Measurements from ENCODE around the gene PIK3R6.

DNA sequence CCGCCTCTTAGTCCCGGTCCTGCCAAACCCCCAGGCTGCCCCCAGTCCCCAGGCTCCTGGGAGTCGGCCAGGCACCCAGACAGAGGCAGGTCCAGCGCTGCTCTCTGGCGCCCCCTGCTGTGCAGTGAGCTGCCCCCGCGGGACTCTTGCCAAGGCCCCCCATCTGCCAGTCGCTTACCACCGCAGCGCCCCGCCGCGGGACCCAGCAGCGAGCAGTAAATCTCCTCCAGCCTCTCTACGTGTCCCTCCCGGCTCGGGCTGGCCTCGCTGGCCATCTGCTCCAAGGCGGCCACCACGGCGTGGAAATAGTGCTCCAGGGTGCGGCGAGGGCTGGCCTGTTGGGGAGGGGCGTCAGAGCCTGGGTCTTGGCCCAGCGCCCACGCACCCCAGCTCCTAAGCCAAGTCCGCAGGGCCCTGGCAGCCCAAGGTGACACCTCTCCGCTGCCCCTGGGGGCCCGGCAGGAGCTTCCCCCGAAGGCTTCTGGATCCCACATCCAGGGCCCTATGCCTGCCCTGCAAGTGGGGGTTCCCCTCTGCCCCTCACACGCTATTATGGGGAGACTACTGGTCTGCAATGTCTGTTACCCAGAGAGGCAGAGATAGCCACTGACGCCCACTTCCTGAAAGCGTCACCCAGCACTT lies 34.6 kb downstream of the PIK3R6 start:
- TF ChIP-seq EP300 (IDR thresholded peaks at IDR 0.05) (no peak), POLR2AphosphoS5 (IDR thresholded peaks at IDR 0.05) (no peak), POLR2A (IDR thresholded peaks at IDR 0.05) (no peak)
- TF ChIP-seq, protein P1, sequence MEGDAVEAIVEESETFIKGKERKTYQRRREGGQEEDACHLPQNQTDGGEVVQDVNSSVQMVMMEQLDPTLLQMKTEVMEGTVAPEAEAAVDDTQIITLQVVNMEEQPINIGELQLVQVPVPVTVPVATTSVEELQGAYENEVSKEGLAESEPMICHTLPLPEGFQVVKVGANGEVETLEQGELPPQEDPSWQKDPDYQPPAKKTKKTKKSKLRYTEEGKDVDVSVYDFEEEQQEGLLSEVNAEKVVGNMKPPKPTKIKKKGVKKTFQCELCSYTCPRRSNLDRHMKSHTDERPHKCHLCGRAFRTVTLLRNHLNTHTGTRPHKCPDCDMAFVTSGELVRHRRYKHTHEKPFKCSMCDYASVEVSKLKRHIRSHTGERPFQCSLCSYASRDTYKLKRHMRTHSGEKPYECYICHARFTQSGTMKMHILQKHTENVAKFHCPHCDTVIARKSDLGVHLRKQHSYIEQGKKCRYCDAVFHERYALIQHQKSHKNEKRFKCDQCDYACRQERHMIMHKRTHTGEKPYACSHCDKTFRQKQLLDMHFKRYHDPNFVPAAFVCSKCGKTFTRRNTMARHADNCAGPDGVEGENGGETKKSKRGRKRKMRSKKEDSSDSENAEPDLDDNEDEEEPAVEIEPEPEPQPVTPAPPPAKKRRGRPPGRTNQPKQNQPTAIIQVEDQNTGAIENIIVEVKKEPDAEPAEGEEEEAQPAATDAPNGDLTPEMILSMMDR (IDR thresholded peaks at IDR 0.05): peak in 1 of 2 donors; percentile 24
